Effector CD4-positive, alpha-beta T cell (primary cell): ENCODE results near the gene PFN3.
"Not testable (repeated sequence)": the region's sequence is repeated elsewhere in the genome, so short reads cannot be mapped to it uniquely, and the experiment has no call there.

Experiments
- DNase-seq: peaks from one replicate; pipeline ENCODE4 v3.0.0-alpha.2; 2020

PFN3 gene

GRCh38 chr5:177392765-177393164 is 7.7 kb downstream of the PFN3 start:
- no peak for DNase-seq

DNA sequence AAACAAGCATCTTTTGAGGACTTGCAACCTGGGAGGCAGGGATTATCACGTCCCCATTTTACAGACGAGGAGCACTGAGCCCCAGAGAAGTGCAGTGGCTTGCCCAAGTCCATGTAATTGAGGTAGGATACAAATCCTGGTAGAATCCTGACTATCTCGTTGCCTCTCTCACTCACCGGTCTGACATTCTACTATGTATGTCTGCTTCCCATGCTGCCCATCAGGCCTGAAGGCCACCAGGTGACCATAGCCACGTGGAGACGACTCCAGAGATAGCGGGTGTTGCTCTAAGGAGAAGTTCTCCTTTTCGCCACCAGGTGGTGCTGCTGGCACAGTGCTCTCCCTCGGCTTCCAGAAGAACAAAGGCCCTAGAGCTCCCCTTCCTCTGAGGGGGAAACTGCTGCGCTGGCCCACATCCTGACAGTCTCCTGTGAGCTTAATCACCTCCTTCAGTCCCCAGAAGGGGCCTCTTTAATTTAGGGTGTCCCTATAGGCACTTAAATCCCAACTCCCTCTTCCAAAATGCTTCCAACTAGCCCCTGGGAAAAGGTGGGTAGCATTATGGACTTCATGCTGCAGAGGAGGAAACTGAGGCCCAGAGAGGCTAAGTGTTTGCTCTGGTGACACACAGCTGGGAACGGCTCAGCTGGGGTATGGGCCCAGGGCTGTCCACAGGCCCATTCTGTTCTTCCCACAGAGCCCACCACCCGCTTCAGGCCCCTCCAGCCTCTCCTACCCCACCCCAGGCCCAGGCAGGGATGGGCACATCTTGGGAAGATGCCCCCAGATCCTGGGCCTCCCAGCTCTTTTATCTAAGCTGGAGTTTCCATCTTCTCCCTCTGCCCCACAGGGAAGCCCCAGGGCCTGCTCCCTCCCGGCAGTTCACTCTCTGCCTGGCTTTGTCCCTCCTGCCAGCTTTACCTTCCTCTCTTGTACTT is 9.8 kb downstream of the PFN3 start:
- peak; percentile 85 for DNase-seq

DNA sequence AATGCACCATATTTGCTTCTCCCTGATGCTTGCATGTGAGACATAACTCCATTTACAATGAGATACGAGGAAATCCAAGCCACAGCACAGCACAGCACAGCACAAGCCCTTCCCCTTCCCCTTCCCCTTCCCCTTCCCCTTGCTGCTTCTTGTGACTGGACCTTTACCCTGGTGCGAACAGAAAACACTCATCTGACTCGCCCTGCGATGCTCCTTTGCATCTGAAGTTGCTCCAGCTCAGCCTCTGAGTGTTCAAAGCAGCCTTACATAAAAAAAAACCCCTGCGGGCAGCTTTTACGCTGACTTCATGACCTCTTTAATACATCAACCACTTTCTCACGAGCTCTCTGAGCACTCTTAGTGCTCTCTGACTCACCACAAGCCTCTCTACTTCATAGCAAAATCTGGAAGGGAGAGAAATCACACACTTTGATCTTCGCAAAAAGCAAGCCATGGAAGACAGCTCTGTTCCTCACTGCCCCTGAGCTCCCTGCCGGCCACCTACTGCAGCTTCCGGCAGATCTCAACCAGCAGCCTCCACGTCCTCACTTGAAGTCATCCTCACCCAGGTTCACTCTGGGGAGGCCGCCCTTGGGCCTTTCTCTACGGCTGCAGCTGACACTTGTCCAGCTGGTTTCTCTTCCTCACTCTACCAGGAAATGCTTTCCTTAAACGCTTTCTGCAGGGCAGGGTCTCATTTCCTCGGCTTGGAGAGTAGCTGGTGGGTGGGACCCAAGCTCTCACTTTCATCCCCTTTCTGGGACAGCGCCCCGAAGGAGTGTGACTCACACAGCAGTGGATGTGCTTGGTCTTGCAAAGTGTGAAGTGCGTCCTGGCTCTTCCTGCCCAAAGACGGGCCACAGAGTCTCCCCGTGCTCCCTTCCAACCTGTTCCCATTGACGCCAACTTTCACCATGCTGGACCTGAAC is 11.0 kb downstream of the PFN3 start:
- peak; percentile 49 for DNase-seq

DNA sequence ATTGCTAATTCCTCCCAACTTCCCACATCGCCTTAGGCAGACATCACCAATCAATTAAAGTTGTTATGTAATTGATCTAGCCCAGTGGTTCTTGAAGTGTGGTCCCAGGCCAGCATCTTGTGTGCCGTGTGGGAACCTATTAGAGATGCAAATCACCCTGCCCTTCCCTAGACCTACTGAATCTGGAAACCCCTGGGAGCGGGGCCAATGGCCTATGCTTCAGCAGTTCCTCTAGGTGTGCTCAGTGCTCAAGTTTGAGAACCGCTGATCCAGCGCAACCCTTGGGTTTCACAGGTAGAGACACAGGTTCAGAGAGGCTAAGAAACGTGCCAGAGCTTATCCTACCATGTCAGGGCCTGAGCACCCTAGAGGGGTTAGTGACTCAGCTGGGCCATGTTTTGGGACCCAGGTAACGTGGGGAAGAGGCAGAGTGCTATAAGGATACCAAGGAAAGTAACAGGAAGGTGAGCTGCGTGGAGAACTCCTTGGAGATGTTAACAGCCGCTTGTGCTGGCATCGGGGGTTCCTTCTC is 11.9 kb downstream of the PFN3 start:
- no peak for DNase-seq

GRCh38 chr5:177387405-177387804 is 13.1 kb downstream of the PFN3 start:
- DNase-seq = no peak

DNA sequence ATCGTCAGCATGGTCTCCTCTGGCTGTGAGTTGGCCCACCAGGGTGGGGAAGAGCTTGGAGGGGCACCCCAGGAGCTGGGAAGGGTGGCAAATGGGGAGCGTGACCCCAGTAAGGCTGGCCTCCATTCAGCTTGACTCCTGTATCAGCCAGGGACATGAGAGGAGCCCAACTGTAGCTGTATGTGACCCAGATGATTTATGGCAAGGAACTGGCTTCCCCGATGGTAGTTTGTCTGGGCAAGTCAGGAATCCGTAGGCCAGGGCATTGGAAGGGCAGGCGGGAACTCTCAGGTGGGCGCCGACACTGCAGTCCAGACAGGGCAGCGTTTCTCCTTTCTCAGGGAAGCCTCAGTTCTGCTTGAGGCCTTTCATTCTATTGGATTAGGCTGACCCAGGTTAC is 13.9 kb downstream of the PFN3 start:
- DNase-seq = no peak

GRCh38 chr5:177385720-177386119 is 14.7 kb downstream of the PFN3 start:
- no peak for DNase-seq

DNA sequence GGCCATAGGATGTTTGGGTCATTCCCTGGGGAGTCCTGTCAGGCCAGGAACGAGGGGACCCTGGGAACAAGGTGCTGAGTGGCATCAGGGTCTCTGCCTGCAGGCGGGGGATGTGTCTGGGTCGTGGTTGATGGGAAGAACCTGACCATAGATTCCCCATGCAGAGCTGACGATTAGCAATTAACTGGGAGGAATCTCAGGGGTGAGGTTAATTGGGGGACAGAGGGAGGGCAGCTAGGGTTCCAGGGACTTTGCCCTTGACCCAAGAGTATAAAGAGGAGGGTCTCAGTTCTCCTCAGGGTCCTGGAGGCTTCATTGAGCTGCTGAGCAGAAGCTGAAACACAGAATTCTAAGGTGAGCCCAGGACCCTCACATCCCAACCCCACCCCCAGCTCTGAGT is 16.3 kb downstream of the PFN3 start, which contains the start of gene SLC34A1:
SLC34A1 (plus strand) TSS at position 301 of the 400 bp plus-strand sequence. CDS start 1,308 bp downstream, outside the sequence.
- no peak for DNase-seq

GRCh38 chr5:177383181-177383580 is 17.3 kb downstream of the PFN3 start:
- DNase-seq = no peak

DNA sequence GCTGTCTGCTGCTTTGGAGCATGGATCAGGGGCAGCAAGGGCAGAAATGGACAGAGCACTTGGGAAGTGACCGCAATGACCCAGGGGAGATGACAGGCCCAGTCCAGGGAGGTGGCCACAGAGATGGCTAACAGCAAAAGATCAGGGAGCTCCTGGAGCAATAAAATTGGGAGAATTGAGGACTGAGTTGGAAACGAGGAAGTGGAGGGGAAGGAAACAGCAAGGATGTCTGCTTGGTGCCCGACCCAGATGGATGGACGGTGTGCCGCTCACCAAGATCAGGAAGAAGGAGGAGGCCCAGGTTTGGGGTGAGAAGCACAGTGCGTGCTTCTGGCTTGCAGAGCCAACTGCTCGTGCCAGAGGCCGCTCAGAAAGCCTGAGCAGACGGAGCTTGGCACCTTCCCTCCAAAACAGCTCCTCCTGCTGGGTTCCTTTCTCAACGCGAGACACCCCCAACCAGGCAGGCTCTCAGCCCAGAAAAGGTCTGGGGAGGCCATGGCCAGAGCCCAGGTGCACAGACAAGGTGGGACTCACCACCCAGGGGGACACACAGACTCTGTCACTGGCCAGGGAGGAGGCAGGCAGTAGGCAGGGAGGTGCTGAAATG is 17.9 kb downstream of the PFN3 start:
- no peak for DNase-seq

DNA sequence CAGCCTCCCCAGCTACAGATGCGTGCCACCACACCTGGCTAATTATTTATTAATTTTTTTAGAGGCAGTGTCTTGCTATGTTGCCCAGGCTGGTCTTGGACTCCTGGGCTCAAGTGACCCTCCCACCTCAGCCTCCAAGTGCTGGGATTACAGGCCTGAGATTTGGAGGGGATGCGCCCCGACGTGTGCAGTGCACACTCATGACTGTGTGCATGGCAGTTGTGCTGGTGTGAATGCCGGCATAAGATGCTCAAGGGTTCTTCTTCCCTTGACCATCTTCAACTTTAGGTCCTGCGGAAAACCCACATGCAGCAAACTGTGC is 19.7 kb downstream of the PFN3 start:
- DNase-seq = no peak

- DNase-seq = no peak
These were observed 21.3 kb downstream of the PFN3 start for GRCh38 chr5:177378884-177379883.

DNA sequence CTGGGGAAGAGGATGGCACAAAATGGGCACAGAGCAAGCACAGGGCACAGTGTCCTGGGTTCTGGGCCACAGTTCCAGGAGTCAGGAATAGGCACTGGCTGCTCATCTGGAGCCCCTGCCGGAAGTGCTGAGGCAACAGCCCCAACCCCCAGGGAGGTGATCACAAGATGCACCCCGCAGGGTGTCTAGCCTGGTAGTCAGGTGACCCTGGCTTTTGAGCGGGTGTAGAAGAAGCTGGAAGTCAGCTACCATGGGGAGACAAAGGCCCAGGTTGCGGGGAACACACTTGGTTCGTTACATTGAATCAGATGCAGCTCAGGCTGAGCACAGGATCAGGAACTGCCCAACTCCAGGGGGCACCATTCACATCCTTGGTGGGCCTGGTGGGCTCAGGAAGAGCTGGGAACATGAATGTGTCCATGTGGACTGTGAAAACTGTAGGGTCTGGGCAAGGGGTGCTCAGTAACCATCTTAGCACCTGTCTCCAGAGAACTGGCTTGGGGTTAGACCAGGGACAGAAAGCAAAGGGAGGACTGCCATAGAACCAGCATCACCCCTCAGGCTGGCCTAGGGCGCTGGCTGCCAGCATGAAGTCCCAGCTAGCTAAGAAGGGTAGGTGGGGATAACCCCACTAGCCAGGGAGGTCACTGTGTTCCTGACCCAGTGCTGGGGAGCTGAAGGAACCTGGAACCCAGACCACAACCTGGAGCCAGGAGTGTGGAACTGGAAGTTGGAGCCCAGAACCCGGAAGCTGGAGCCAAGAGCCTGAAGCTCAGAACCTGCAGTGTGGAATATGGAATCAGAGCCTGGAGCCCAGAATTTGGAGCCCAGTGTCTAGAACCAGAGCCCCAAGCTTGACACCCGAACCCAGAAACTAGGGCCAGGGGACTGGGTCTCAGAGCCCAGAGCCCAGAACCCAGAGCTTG is 22.3 kb downstream of the PFN3 start:
- DNase-seq = no peak

GRCh38 chr5:177376107-177376506 is 24.4 kb downstream of the PFN3 start:
- no peak for DNase-seq

DNA sequence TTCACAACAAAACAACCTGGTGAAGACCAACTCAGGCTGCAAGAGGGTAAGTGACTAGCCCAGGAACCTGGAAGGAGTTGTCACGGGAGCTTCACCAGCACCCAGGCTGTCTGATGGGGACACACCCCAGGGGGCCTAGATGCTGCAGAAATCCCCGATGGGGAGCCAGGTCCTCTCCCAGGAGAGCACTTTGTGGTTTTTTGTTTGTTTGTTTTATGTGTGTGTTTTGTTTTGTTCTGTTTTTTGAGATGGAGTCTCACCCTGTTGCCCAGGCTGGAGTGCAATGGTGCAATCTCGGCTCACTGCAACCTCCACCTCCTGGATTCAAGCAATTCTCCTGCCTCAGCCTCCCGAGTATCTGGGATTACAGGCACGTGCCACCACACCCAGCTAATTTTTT is 24.9 kb downstream of the PFN3 start:
- not testable (repeated sequence) for DNase-seq

DNA sequence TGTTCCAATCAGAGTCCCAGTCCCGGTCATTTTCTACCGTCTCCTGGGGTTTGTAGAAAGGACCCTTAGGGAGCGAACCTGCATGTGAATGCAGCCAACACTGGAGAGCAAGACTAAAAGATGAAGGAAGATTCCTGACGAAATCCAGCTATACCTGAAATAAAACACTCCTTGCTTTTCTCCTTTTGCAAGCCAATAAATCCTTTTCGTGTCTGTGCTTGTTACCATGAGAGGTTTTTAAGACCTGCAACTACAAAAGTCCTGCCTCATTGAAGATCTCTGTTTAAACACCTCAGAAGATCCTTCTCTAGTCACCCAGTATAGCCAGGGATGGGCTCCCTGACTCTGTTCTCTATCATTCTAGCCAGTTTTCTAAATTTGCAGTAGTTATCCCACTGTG is 26.2 kb downstream of the PFN3 start:
- DNase-seq = no peak

GRCh38 chr5:177373806-177374205 is 26.7 kb downstream of the PFN3 start:
- no peak for DNase-seq

- DNase-seq = no peak
These were observed 27.6 kb downstream of the PFN3 start for GRCh38 chr5:177372910-177373309.

DNA sequence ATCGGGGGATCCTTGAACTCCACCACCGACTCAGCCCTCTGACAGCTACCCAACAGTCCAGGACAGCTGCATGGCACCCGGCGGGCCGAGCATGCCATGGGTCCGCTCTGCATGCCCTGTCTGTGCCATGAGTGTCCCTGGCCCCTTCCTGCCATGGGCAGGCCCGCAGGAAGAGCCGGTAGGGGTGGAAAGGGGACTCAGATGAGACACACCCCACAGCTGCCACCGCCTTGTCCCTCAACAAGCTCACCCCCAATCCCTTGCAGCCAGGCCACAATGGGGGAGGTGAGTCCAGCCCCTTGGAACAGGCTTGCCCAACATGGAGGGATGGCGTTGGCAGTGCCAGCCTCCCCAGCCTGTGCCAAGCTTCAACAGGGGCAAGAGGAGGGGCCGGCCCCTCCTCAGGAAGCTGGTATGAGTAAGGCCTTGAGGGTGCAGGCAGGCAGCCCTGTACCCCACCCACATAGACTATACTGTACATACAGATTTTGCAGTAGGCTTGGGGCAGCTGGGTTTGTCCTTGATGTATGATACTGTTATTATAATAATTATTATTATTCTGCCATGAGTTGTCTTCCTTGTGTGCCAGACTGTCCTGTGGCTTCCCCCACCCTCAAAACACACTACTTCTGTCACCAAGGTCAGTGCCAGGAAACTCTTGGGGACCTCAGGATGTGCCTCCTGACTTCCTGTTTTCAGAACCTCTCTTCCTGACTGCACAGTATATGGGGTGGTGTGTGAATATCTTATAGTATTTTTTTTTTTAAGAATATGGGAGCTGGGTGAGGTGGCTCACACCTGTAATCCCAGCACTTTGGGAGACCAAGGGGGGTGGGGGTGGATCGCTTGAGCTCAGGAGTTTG is 28.2 kb downstream of the PFN3 start:
- peak; percentile 14 for DNase-seq
